Stimulated activated CD8-positive, alpha-beta memory T cell treated with anti-CD3 and anti-CD28 coated beads, Interleukin-15, amount 100 ng/mL, for 48 hours (primary cell): ENCODE results near the gene SLC35D2.
"Not testable (repeated sequence)": the region's sequence is repeated elsewhere in the genome, so short reads cannot be mapped to it uniquely, and the experiment has no call there.

Source experiments
- DNase-seq, 2 donors: peaks; one replicate each; pipeline ENCODE4 v3.0.0-alpha.2; 2020; ENCODE audit warnings: low read depth in 2 of 2

SLC35D2 gene

GRCh38 chr9:96317335-96317980 is 66.1 kb downstream of the SLC35D2 start:
- DNase-seq, result peak; percentile 13 to 34

- no peak for DNase-seq
Observed at GRCh38 chr9:96309850-96310249, 73.7 kb downstream of the SLC35D2 start.

GRCh38 chr9:96306958-96307357 is 76.6 kb downstream of the SLC35D2 start:
- DNase-seq, result not testable (repeated sequence)

GRCh38 chr9:96305171-96305570 is 78.3 kb downstream of the SLC35D2 start:
- no peak for DNase-seq

GRCh38 chr9:96304230-96304629 is 79.3 kb downstream of the SLC35D2 start:
- no peak for DNase-seq

GRCh38 chr9:96302021-96302420 is 81.5 kb downstream of the SLC35D2 start, which contains the start of gene HSD17B3:
TSS of gene HSD17B3 (minus strand) at chr9:96302176. CDS start at chr9:96302104, 72 bp downstream.
- no peak for DNase-seq

GRCh38 chr9:96299823-96300222 is 83.7 kb downstream of the SLC35D2 start:
- DNase-seq, result no peak

GRCh38 chr9:96294159-96294545 is 89.4 kb downstream of the SLC35D2 start:
- DNase-seq, result no peak

GRCh38 chr9:96293498-96294158 is 89.9 kb downstream of the SLC35D2 start:
- no peak for DNase-seq

- no peak for DNase-seq
Observed at GRCh38 chr9:96289392-96289791, 94.1 kb downstream of the SLC35D2 start.

- no peak for DNase-seq
Observed at GRCh38 chr9:96281641-96282040, 101.9 kb downstream of the SLC35D2 start.

- DNase-seq, result no peak
Observed at GRCh38 chr9:96279932-96280331, 103.6 kb downstream of the SLC35D2 start.

- DNase-seq, result no peak
Observed at GRCh38 chr9:96274939-96275338, 108.6 kb downstream of the SLC35D2 start.
